Epidermal melanocyte (primary cell): ENCODE data around the gene SPNS2.
A peak's percentile ranks its signal among the peaks of the same experiment; 100 is the strongest.

Experiments
- DNase-seq: peaks from one replicate; pipeline ENCODE4 v3.0.0; 2011; ENCODE audit warnings: low spot score; ENCODE audit not compliant: insufficient read length

The SPNS2 gene

GRCh38 chr17:4480929-4481898 lies 17.5 kb upstream of the SPNS2 start:
- no peak for DNase-seq

GRCh38 chr17:4482338-4483011 lies 16.2 kb upstream of the SPNS2 start:
- no peak for DNase-seq

GRCh38 chr17:4483012-4483840 lies 15.5 kb upstream of the SPNS2 start:
- DNase-seq: no peak

- DNase-seq: no peak
Measured at GRCh38 chr17:4485676-4486646, 12.7 kb upstream of the SPNS2 start.

DNA sequence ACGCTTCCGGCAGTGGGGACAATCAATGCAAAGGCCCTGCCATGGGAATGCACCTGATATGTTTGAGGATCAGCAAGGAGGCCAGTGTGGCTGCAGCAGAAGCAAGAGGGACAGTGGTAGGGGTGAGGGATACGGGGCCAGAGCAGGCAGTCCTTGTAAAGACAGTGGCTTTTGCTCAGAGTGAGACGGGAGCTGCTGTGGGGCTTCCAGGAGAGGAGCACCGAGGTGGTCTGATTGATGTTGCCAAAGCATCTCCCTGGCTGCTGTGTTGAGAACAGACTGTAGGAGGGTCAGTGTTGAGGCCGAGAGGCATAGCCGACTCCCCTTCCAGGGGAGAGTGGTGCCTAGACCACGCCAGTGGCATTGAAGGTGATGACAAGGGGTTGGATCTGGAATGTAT lies 11.4 kb upstream of the SPNS2 start:
- DNase-seq: no peak

DNA sequence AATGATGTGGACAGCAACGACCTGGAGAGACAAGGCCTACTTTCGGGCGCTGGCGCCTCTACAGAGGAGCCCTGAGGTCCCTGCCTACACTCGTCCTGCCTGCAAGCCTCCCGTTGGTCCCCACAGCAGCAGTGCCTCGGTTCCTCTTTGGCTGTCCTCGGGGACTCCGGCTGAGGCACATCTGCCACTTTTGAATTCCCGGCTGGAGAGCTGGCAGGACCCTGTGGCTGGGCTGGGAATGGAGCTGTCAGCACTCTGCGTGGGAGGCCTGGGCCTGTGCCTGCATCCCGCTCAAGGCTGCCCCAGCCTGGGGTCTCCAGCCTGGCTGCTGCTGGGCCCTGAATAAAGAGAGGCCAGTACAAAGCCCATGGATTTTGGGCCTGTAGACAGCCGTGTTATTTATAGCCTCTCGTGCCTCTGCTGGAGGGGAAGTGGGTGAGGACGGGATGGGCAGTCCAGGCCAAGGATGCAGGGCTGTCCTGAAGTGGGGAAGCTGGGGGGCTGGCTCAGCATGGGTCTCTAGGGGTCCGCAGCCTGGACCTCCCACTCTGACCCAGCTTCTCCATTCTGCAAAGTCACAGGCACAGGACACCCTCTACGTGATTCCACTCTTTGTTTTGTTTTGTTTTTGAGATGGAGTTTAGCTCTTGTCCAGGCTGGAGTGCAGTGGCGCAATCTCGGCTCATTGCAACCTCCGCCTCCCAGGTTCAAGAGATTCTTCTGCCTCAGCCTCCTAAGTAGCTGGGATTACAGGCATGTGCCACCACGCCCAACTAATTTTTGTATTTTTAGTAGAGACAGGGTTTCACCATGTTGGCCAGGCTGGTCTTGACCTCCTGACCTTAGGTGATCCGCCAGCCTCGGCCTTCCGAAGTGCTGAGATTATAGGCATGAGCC lies 10.6 kb upstream of the SPNS2 start:
- no peak for DNase-seq

DNA sequence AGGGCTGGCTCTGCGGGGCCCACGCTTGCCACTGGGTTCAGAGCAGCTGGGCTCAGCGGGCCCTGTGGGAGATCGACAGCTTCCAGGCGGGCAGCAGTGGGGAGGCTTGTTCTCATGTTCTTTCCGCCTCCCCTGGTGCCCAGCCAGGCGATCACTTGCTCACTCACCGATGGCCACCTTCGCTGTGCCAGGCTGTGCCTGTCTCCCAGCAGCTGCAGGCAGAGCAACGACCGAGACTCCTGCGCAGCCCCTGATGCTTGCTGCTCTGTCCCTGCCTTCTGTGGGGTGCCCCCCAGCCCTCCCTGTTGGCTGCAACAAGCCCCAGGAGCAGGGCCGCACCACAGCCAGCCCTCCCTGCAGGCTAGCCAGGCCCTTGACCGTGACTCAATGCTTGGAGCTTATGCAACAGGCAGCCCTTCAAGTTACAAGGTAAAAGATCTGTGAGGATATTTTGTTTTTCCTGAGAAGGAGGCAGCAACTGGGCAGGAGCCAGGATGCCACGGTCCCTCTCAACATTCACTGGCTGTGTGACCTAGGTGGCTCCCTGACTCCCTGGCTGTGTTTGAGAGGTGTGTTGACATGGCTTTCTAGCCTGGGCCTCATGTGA lies 9.6 kb upstream of the SPNS2 start:
- no peak for DNase-seq

DNA sequence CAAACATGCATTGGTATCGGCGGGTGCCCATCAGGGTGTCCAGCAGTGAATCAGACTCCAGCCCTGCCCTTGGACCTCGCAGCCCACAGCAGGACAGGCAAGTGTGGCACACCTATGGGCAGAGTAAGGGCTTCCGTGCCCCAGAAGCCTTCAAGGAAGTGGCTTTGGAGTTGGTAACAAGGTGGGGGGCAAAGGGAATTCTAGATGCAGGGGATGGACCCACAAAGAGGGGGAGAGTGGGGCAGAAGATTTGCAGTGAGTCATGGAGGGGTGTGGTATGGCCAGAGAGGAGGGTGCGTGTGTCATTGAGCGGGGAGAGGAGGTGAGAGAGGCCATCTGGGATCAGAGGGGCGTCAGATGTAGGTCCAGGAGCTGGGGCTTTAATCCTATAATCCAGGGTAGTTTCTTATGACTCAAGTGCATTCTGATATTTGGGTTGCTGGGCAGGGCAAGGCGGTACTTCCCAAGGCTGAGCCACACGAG lies 8.5 kb upstream of the SPNS2 start:
- no peak for DNase-seq

GRCh38 chr17:4490637-4491061 lies 8.0 kb upstream of the SPNS2 start:
- DNase-seq: no peak

- peak; percentile 46 for DNase-seq
Measured at GRCh38 chr17:4492721-4493561, 5.7 kb upstream of the SPNS2 start.

DNA sequence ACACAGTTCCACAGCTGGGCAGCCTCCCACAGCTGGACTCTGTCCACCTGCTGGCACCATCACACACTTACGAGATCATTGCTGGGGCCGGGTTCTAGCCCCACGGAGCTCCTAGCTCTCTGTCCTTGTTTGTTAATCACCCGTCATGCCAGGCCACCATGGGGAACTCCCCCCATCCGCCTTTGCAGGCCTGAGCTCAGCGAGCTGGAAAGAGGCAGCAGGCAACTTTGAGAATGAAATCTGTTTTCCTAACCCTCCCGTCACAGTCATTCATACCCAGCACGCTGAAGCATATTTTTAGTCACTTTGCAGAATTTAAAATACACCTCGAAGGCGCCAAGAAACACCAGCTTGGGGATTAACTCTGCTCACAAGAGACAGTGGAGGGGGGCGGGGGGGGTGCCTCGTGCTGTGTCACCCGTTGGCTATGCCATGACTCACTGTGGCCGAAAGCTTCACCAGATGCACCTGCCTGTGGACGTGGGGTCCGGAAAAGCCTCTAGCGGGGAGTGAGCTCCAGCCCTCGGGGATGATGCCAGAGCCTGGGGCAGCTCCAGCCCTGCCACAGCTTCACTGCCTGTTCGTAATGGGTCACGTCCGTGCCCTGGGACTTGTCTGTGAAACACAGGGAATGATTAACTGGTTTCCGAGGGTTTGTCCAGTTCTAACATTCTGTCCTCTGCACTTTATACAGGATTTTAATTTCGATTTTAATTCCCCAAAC lies 1.4 kb upstream of the SPNS2 start:
- DNase-seq: no peak

- no peak for DNase-seq
Measured at GRCh38 chr17:4499431-4500190, 930 bp downstream of the SPNS2 start.

GRCh38 chr17:4500191-4500571 lies 1.5 kb downstream of the SPNS2 start:
- no peak for DNase-seq

DNA sequence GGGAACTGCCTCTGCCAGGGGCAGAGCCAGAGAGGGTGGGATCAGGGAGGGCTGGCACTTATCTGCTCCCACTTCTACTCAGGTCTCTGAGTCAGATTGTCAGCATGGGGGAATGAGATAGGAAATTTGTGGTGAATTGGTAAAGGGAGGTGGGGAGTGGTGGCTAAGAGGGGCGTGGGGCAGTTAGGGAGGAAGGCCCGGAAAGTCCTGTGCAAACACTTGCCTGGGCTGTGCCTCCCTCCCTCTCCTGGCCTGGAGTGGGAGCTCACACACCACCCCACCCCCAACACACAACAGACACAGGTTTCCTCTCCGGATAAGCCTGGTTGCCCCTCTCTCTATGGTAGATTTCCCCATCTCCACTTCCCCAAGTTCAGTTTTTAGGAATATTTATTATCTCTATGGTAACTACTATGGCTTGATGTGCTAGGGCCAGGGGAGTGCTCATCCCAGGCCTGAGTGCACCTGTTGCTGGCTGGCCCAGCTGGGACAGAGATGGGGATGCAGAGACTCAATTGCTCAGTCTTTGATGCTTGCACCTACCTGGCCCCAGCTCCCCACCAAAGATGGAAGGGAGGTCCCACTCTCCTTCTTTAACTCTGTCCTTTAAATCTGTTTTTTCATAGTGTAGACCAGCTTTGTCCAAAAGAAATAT lies 2.7 kb downstream of the SPNS2 start:
- DNase-seq: no peak

- DNase-seq: no peak
Measured at GRCh38 chr17:4502466-4503154, 3.9 kb downstream of the SPNS2 start.
